ENCODE results near the gene CISD3.
"Not testable (repeated sequence)": the region's sequence is repeated elsewhere in the genome, so short reads cannot be mapped to it uniquely, and the experiment has no call there.

The CISD3 gene

GRCh38 chr17:38707678-38708351, 22.3 kb upstream of the CISD3 start:
- no peak for DNase-seq (ENCODE audit: low spot score)

- DNase-seq (ENCODE audit: low spot score): no peak
Observed at GRCh38 chr17:38709104-38709820, 20.9 kb upstream of the CISD3 start.

- no peak for DNase-seq (ENCODE audit: low spot score)
Observed at GRCh38 chr17:38709864-38710603, 20.1 kb upstream of the CISD3 start.

- no peak for DNase-seq (ENCODE audit: low spot score)
Observed at GRCh38 chr17:38710604-38710962, 19.6 kb upstream of the CISD3 start.

- no peak for DNase-seq (ENCODE audit: low spot score)
Observed at GRCh38 chr17:38710985-38711384, 19.2 kb upstream of the CISD3 start.

- no peak for DNase-seq (ENCODE audit: low spot score)
Observed at GRCh38 chr17:38711792-38712571, 18.2 kb upstream of the CISD3 start.

- DNase-seq (ENCODE audit: low spot score): no peak
Observed at GRCh38 chr17:38712593-38712992, 17.5 kb upstream of the CISD3 start.

- no peak for DNase-seq (ENCODE audit: low spot score)
Observed at GRCh38 chr17:38713456-38714075, 16.6 kb upstream of the CISD3 start.

GRCh38 chr17:38715216-38715943, 14.8 kb upstream of the CISD3 start:
- no peak for DNase-seq (ENCODE audit: low spot score)

- DNase-seq (ENCODE audit: low spot score): no peak
Observed at GRCh38 chr17:38716368-38717005, 13.7 kb upstream of the CISD3 start.

- DNase-seq (ENCODE audit: low spot score): no peak
Observed at GRCh38 chr17:38717139-38717745, 12.9 kb upstream of the CISD3 start.

GRCh38 chr17:38719289-38719942, 10.7 kb upstream of the CISD3 start:
- DNase-seq (ENCODE audit: low spot score): no peak

- no peak for DNase-seq (ENCODE audit: low spot score)
Observed at GRCh38 chr17:38719943-38720641, 10.0 kb upstream of the CISD3 start.

- no peak for DNase-seq (ENCODE audit: low spot score)
Observed at GRCh38 chr17:38720941-38721340, 9.2 kb upstream of the CISD3 start.

GRCh38 chr17:38721802-38722201, 8.3 kb upstream of the CISD3 start:
- no peak for DNase-seq (ENCODE audit: low spot score)

- DNase-seq (ENCODE audit: low spot score): no peak
Observed at GRCh38 chr17:38724337-38724988, 5.7 kb upstream of the CISD3 start.

- DNase-seq (ENCODE audit: low spot score): no peak
Observed at GRCh38 chr17:38725066-38725465, 5.1 kb upstream of the CISD3 start.

- DNase-seq (ENCODE audit: low spot score): not testable (repeated sequence)
Observed at GRCh38 chr17:38726145-38726544, 4.0 kb upstream of the CISD3 start.

GRCh38 chr17:38727736-38728135, 2.4 kb upstream of the CISD3 start:
- no peak for DNase-seq (ENCODE audit: low spot score)

Data from GM03348 (cell line).